CD4-positive, alpha-beta T cell treated with Interleukin-15 for 1 hour (primary cell): ENCODE measurements around the gene NPPC.
A peak's percentile ranks its signal among the peaks of the same experiment; 100 is the strongest.
"Not testable (repeated sequence)": the region's sequence is repeated elsewhere in the genome, so short reads cannot be mapped to it uniquely, and the experiment has no call there.

Experiments used
- DNase-seq: peaks from one replicate; pipeline ENCODE4 v3.0.0-alpha.2; 2020

Gene NPPC

GRCh38 chr2:231919341-231920035, 6.7 kb downstream of the NPPC start:
- DNase-seq, result no peak

GRCh38 chr2:231918501-231919330, 7.5 kb downstream of the NPPC start:
- no peak for DNase-seq

GRCh38 chr2:231917280-231918066, 8.7 kb downstream of the NPPC start:
- DNase-seq, result no peak

- DNase-seq, result no peak
Measured at GRCh38 chr2:231914077-231914690, 12.0 kb downstream of the NPPC start.

- DNase-seq, result no peak
Measured at GRCh38 chr2:231911381-231911780, 14.8 kb downstream of the NPPC start.

- DNase-seq, result no peak
Measured at GRCh38 chr2:231910771-231911170, 15.4 kb downstream of the NPPC start.

- DNase-seq, result not testable (repeated sequence)
Measured at GRCh38 chr2:231910161-231910560, 16.0 kb downstream of the NPPC start.

- DNase-seq, result no peak
Measured at GRCh38 chr2:231909631-231910030, 16.6 kb downstream of the NPPC start.

GRCh38 chr2:231908584-231908983, 17.6 kb downstream of the NPPC start:
- DNase-seq, result no peak

GRCh38 chr2:231907765-231908164, 18.4 kb downstream of the NPPC start:
- DNase-seq, result no peak

- no peak for DNase-seq
Measured at GRCh38 chr2:231905026-231905425, 21.2 kb downstream of the NPPC start.

GRCh38 chr2:231904161-231904611, 22.0 kb downstream of the NPPC start:
- no peak for DNase-seq

- DNase-seq, result no peak
Measured at GRCh38 chr2:231902598-231902997, 23.6 kb downstream of the NPPC start.

- DNase-seq, result no peak
Measured at GRCh38 chr2:231900972-231901371, 25.2 kb downstream of the NPPC start.

- DNase-seq, result peak; percentile 35
Measured at GRCh38 chr2:231900486-231900942, 25.7 kb downstream of the NPPC start.

GRCh38 chr2:231894566-231895380, 31.4 kb downstream of the NPPC start:
- no peak for DNase-seq

- no peak for DNase-seq
Measured at GRCh38 chr2:231891514-231891905, 34.7 kb downstream of the NPPC start.

GRCh38 chr2:231890896-231891513, 35.2 kb downstream of the NPPC start:
- DNase-seq, result no peak

GRCh38 chr2:231887756-231888155, 38.4 kb downstream of the NPPC start:
- DNase-seq, result no peak

- DNase-seq, result no peak
Measured at GRCh38 chr2:231886071-231886681, 40.0 kb downstream of the NPPC start.
